Right atrium auricular region (tissue), 2 donors: ENCODE results near the gene CYP11A1. TPM values are rescaled to one million over a fixed set of nuclear protein-coding genes. Genes with fewer than 3 reads are reported as not detected.

ENCODE experiments used
- DNase-seq: peaks from one replicate; pipeline ENCODE4 v3.0.0-alpha.2; 2019; ENCODE audit warnings: low spot score
- H3K27ac ChIP-seq, 2 donors: fragments of 200-600 bp; sonication (generic); 1 replicate in 1 of 2; 2 replicates in 1 of 2; pipeline ENCODE4 v1.5.1; 2016 to 2019
- H3K27me3 ChIP-seq, 2 donors: fragments of 200-600 bp; sonication (generic); one replicate each; pipeline versions ENCODE4 v1.5.1 to v1.6.0; 2017 to 2019
- H3K36me3 ChIP-seq: fragments of 200-600 bp; sonication (generic); one replicate; pipeline ENCODE4 v1.5.1; 2016
- H3K4me1 ChIP-seq, 2 donors: fragments of 200-600 bp; sonication (generic); one replicate each; pipeline versions ENCODE4 v1.5.1 to v1.6.0; 2017 to 2019
- H3K4me3 ChIP-seq, 2 donors: fragments of 200-600 bp; sonication (generic); 1 replicate in 1 of 2; 2 replicates in 1 of 2; pipeline ENCODE4 v1.5.1; 2017 to 2019; ENCODE audit warnings: mild to moderate bottlenecking in 1 of 2, moderate library complexity in 1 of 2
- H3K9me3 ChIP-seq, 2 donors: fragments of 200-600 bp; sonication (generic); one replicate each; pipeline ENCODE4 v1.5.1; 2019
- total RNA-seq, 2 donors: library from RNA; depleted of rRNA; stranded (reverse); fragments of >200 nt; gene quantifications; one replicate each; pipeline ENCODE4 v1.1.0, GENCODE V29; 2016
- TF ChIP-seq, protein P1 (sequence below), 2 donors: fragments of 200-600 bp; sonication (generic); IDR thresholded peaks; one replicate each; pipeline ENCODE4 v1.5.1; 2019; ENCODE audit warnings: antibody characterized with exemption in 2 of 2

CYP11A1 gene
- total RNA-seq, 2 donors from 2014 or later = 0.71 to 1.0 TPM

DNA sequence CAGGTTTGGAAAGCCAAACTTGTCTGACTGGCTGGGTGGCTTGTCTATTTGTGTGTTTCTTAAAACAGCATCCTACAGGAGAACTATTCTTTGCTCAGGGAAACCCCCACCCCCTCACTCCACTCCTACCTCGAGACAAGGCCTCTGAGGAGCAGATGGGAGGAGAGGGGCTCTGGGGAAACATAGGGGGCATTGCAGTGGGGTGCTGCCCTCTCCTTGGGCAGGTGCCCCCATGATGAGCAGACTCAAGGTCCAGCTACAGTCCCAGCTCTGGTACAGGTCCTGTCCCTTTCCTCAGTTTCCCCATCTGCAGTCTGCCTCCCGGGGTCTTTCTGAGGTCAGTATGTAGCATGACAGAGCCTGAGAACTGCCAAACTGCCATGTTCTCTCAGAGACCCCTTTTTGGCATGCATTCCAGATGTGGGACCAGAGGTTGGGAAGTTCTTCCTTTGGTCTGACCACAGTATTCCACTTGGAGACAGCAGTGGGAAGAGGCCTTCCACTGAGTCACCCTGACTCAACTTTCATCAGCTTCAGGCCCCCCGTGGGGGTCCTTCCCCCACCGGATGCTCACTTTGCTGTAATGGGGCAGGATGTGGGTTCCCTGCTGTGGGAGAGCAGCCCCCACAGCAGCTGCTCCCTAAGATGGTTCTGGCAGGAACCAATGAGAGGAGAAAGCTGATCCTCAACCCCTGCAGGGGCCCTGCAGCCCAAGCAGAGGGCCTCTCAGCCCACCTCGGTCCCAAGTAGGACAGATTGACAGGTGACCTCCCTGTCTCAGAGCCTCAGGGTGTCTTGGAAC is 32.3 kb upstream of the CYP11A1 start:
- no peaks in the 10 kb centered on the region for H3K36me3 ChIP-seq
- H3K27ac ChIP-seq = no peak overlapping the region
- no peaks in the 10 kb centered on the region for H3K9me3 ChIP-seq
- DNase-seq = no peak
- H3K4me3 ChIP-seq = no peak overlapping the region
- TF ChIP-seq, protein P1, sequence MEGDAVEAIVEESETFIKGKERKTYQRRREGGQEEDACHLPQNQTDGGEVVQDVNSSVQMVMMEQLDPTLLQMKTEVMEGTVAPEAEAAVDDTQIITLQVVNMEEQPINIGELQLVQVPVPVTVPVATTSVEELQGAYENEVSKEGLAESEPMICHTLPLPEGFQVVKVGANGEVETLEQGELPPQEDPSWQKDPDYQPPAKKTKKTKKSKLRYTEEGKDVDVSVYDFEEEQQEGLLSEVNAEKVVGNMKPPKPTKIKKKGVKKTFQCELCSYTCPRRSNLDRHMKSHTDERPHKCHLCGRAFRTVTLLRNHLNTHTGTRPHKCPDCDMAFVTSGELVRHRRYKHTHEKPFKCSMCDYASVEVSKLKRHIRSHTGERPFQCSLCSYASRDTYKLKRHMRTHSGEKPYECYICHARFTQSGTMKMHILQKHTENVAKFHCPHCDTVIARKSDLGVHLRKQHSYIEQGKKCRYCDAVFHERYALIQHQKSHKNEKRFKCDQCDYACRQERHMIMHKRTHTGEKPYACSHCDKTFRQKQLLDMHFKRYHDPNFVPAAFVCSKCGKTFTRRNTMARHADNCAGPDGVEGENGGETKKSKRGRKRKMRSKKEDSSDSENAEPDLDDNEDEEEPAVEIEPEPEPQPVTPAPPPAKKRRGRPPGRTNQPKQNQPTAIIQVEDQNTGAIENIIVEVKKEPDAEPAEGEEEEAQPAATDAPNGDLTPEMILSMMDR (IDR thresholded peaks at IDR 0.05) = no peak
- no peaks in the 10 kb centered on the region for H3K27me3 ChIP-seq
- peaks cover 0 to 13% of the 10 kb centered on the region in 2 donors for H3K4me1 ChIP-seq

DNA sequence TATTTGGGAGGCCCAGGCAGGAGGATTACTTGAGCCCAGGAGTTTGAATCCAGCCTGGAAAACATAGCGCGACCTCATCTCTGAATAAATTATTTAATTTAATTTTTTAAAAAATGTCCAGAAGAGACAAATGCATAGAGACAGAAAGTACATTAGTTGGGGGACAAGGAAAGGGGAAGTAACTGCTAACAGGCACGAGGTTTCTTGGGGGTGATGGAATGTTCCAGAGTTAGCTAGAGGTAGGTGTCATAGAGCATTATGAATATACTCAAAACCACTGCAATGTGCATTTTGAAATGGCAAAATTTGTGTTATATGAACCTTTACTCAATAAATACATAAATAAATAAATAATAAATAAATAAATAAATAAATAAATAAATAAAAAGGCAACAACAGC is 31.7 kb upstream of the CYP11A1 start:
- peaks cover 0 to 10% of the 10 kb centered on the region in 2 donors for H3K4me1 ChIP-seq
- no peaks in the 10 kb centered on the region for H3K27me3 ChIP-seq
- H3K27ac ChIP-seq = no peak overlapping the region
- no peaks in the 10 kb centered on the region for H3K36me3 ChIP-seq
- TF ChIP-seq, protein P1 (IDR thresholded peaks at IDR 0.05) = no peak
- no peak overlapping the region for H3K4me3 ChIP-seq
- DNase-seq = no peak
- H3K9me3 ChIP-seq = no peaks in the 10 kb centered on the region

DNA sequence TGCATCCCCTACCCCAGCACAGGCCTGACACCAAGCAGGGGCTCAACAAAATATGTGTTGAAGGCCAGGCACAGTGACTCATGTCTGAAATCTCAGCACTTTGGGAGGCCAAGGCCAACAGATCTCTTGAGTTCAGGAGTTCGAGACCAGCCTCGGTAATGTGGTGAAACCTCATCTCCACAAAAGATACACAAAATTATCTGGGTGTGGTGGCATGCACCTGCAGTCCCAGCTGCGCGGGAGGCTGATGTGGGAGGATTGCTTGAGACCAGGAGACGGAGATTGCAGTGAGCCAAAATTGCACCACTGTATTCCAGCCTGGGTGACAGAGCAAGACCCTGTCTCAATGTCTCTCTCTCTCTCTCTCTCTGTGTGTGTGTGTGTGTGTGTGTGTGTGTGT is 30.7 kb upstream of the CYP11A1 start:
- DNase-seq = no peak
- H3K36me3 ChIP-seq = no peaks in the 10 kb centered on the region
- H3K27ac ChIP-seq = no peak overlapping the region
- TF ChIP-seq, protein P1 (IDR thresholded peaks at IDR 0.05) = no peak
- no peaks in the 10 kb centered on the region for H3K27me3 ChIP-seq
- H3K4me3 ChIP-seq = no peak overlapping the region
- H3K4me1 ChIP-seq = peaks cover 0 to under 1% of the 10 kb centered on the region in 2 donors
- H3K9me3 ChIP-seq = no peaks in the 10 kb centered on the region

DNA sequence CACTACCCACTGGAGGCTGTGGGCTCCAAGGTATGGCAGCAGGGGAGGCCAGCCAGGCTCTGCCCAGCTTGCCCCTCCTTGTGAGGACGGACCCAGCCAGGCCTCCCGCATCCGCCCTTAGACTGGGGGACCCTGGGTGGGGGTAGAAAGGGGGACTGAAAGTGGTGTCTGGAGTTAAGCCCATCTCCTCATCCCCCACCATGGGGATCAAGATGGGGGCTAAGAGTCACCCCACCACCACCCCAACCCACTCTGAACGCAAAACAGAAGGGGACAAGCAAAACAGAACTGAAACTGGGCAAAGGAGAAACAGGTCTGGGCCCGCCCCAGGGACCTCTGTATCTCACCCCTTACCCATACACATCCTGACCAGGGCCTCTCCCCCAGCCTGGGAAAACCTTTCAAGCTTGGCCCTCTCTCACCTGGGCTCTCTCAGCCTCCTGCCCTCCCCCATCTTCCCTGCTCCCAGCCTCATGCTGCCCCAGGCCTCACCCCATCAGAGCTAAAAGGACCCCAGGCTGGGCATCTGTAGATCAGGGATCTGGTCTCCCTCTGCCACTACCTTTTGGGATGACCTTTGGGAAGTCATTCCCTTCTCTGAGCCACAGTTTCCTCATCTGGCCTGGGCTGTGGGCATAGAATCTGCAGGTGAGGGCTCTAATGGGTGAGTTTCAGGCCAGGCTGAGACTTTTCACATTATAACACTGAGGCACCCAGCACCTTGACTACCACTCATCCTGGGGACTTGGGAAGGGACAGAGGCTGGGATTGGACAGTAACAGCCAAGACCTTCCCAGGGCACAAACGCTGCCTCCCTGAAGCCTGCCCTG is 30.0 kb upstream of the CYP11A1 start:
- no peaks in the 10 kb centered on the region for H3K36me3 ChIP-seq
- H3K4me3 ChIP-seq = no peak overlapping the region
- no peaks in the 10 kb centered on the region for H3K4me1 ChIP-seq
- no peak overlapping the region for H3K27ac ChIP-seq
- DNase-seq = no peak
- TF ChIP-seq, protein P1 (IDR thresholded peaks at IDR 0.05) = no peak
- H3K9me3 ChIP-seq = no peaks in the 10 kb centered on the region
- no peaks in the 10 kb centered on the region for H3K27me3 ChIP-seq

DNA sequence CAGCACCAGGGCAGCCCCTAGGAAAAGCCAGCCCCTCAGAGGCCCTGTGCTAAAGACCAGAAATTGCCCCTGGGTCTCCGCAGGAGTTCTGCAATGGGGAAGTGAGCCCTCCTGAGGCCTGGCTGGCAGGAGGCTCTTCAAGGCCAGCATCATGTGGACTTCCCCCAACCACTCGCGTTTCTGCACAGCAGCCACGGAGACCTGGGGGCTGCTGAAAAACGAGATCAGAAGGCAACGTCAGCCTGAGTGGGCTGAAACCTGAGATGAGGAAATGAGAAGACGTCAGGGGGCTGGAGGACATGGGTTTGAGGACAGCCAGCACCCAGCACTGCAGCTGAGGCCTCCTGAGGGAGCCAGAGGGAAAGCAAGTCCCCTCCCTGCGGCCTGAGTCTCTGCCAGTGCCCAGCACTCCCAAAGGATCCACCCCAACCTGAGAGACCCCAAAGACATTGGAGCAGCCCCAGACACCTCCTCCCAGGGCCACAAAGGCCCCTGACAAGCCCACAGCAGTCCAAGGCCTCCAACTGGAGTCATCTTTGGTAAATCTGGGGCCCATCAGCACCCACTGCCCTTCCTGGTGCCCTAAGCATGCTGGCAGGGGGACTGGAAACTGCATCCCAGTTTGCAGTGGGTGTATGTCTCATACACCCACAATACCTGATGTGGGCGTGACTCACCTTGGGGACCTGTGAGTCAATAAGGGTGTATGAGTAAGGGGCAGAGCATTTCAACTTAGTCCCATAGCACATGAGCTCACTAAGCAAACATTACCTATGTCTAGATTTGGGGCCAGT is 29.2 kb upstream of the CYP11A1 start:
- no peaks in the 10 kb centered on the region for H3K36me3 ChIP-seq
- H3K27ac ChIP-seq = no peak overlapping the region
- no peaks in the 10 kb centered on the region for H3K4me1 ChIP-seq
- DNase-seq = no peak
- H3K9me3 ChIP-seq = no peaks in the 10 kb centered on the region
- no peaks in the 10 kb centered on the region for H3K27me3 ChIP-seq
- no peak overlapping the region for H3K4me3 ChIP-seq
- TF ChIP-seq, protein P1 (IDR thresholded peaks at IDR 0.05) = no peak
